Nephron progenitor cell (in vitro differentiated cells): ENCODE measurements around the gene HAO2.

Experiments
- DNase-seq: peaks from one replicate; pipeline ENCODE4 v3.0.0; 2021
- H3K27ac Mint-ChIP-seq: 2 replicates; pipeline ENCODE4 v1.8.0; 2021; ENCODE audit warnings: mild to moderate bottlenecking, moderate library complexity, mixed read lengths
- H3K27me3 Mint-ChIP-seq: 2 replicates; pipeline ENCODE4 v1.8.0; 2021; ENCODE audit warnings: mild to moderate bottlenecking, low read depth, mixed read lengths; ENCODE audit not compliant: poor library complexity
- H3K36me3 Mint-ChIP-seq: 2 replicates; pipeline ENCODE4 v1.8.0; 2021; ENCODE audit warnings: low read depth, mixed read lengths
- H3K4me1 Mint-ChIP-seq: 2 replicates; pipeline ENCODE4 v1.8.0; 2021; ENCODE audit warnings: mixed read lengths
- H3K4me3 Mint-ChIP-seq: 2 replicates; pipeline ENCODE4 v1.8.0; 2021; ENCODE audit warnings: mild to moderate bottlenecking, moderate library complexity, mixed read lengths
- H3K9me3 Mint-ChIP-seq: 2 replicates; pipeline ENCODE4 v1.8.0; 2021; ENCODE audit warnings: mild to moderate bottlenecking, moderate library complexity, mixed read lengths
- TF ChIP-seq, protein P1 (sequence below): fragments of 200-600 bp; sonication (generic); IDR thresholded peaks from 2 replicates; pipeline ENCODE4 v1.5.0; 2021; ENCODE audit warnings: antibody characterized with exemption

The HAO2 gene

DNA sequence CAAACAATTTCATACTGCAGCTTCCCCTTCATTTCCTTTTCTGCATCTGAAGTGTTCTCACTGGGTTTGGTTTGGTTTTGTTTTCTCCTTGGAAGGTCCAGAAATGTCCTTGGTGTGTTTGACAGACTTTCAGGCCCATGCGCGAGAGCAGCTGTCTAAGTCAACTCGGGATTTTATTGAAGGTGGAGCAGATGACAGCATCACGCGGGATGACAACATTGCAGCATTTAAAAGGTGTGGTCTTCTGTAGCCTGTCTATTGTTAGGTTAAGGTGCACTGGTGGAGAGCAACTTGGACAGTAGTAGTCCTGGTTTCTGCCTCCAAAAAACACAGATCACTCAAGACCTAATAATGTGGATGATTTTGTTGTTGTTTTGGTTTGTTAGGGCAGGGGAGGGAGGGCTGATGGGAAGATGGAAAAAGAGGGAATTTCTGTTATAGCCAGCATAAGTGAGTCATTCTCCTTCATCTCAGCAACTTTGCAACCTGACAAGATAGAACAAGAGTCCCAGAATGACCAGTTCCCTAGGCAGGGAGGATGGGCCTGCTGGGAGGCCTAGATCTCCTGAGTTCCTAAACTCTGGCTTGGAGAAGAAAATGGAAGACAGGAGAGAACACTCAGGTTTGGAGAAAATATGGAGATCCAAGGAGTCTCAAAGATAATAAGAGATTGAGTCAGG lies 12.5 kb downstream of the HAO2 start:
- Mint-ChIP-seq H3K4me1 (no peaks in the 10 kb centered on the region), H3K27ac (no peak overlapping the region), H3K36me3 (no peaks in the 10 kb centered on the region), H3K4me3 (no peak overlapping the region), H3K27me3 (peaks cover 6% of the 10 kb centered on the region), H3K9me3 (no peaks in the 10 kb centered on the region)
- DNase-seq, result no peak
- TF ChIP-seq, protein P1, sequence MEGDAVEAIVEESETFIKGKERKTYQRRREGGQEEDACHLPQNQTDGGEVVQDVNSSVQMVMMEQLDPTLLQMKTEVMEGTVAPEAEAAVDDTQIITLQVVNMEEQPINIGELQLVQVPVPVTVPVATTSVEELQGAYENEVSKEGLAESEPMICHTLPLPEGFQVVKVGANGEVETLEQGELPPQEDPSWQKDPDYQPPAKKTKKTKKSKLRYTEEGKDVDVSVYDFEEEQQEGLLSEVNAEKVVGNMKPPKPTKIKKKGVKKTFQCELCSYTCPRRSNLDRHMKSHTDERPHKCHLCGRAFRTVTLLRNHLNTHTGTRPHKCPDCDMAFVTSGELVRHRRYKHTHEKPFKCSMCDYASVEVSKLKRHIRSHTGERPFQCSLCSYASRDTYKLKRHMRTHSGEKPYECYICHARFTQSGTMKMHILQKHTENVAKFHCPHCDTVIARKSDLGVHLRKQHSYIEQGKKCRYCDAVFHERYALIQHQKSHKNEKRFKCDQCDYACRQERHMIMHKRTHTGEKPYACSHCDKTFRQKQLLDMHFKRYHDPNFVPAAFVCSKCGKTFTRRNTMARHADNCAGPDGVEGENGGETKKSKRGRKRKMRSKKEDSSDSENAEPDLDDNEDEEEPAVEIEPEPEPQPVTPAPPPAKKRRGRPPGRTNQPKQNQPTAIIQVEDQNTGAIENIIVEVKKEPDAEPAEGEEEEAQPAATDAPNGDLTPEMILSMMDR, result no peak

DNA sequence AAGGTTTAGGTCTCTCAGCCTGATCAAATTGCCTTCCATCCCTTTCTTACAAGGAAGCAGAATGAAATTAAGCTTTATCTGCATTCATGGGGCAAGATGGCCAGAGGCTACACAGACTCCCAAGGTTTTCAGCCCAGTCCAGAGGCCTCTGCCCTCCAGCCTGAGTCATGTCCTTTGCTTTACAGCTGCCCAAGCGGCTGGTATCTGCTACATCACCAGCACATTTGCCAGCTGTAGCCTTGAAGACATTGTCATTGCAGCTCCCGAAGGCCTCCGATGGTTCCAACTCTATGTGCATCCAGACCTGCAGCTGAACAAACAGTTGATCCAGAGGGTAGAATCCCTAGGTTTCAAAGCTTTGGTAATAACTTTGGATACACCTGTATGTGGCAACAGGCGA lies 16.0 kb downstream of the HAO2 start:
- H3K27me3 Mint-ChIP-seq, result peaks cover 6% of the 10 kb centered on the region
- no peak for DNase-seq
- peaks cover 13% of the 10 kb centered on the region for H3K4me1 Mint-ChIP-seq
- no peaks in the 10 kb centered on the region for H3K36me3 Mint-ChIP-seq
- TF ChIP-seq, protein P1, result no peak
- no peaks in the 10 kb centered on the region for H3K9me3 Mint-ChIP-seq
- no peak overlapping the region for H3K27ac Mint-ChIP-seq
- H3K4me3 Mint-ChIP-seq, result no peak overlapping the region

DNA sequence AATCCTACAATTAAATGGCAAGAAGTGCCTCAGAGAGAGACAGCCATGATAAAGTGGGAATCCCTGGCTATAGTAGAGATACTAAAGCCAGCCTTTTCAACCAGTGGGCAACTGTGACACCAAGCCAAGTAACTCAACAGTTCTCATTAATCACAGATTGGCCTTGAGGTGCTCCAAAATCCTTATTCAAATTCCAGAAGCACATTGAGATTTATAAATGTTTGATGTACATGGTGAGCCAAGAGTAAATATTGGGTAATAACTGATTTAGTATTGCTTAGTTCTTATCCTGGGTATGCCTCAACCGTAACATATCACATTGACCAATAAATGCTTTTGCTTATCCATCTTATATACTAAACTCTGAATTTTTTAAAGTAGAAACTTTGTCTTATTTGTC lies 17.1 kb downstream of the HAO2 start:
- TF ChIP-seq, protein P1, result no peak
- Mint-ChIP-seq H3K9me3 (no peaks in the 10 kb centered on the region), H3K4me3 (no peak overlapping the region), H3K36me3 (no peaks in the 10 kb centered on the region), H3K4me1 (peaks cover 13% of the 10 kb centered on the region), H3K27ac (no peak overlapping the region), H3K27me3 (peaks cover 6% of the 10 kb centered on the region)
- no peak for DNase-seq

DNA sequence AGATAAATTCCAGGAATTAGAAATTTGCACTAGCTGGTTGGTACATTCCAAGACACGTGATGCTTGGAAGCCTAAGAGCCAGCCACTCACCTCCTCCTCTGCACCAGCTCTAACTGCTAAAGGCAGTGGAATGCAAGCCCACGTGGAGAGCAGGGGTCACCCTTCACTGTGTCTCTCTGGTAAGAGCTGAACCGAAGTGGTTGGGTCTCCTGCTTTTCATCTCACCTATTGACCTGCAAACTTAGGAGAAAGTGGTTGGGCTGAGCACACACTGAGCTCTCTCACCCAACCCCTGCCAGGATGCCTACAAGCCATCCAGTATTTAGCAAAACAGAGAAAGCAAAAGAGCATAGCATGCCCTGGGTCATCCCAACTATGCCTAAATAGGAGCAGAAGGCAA lies 19.3 kb downstream of the HAO2 start:
- Mint-ChIP-seq H3K27me3 (peaks cover 11% of the 10 kb centered on the region), H3K36me3 (no peaks in the 10 kb centered on the region), H3K4me1 (peaks cover 13% of the 10 kb centered on the region), H3K4me3 (no peak overlapping the region), H3K27ac (no peak overlapping the region), H3K9me3 (no peaks in the 10 kb centered on the region)
- TF ChIP-seq, protein P1, result no peak
- DNase-seq, result no peak

DNA sequence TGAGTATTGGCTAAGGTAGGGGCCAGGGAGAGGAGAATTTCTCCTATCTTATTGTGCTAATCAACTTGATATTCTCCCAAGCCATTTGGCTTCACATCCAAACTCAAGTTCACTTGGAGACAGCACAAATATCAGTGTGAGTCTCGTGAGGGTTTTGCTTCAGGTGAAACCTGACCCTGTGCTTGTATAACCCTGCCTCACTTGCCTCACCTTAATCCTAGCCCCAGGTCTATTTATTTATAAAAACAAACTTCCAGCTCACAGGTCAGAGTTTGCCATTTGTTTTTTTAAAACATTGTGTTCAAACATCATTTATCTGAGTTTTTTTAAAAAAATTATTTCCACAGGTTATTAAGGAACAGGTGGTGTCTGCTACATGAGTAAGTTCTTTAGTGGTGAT lies 19.9 kb downstream of the HAO2 start:
- no peaks in the 10 kb centered on the region for H3K9me3 Mint-ChIP-seq
- H3K27ac Mint-ChIP-seq, result no peak overlapping the region
- H3K4me1 Mint-ChIP-seq, result peaks cover 13% of the 10 kb centered on the region
- no peaks in the 10 kb centered on the region for H3K36me3 Mint-ChIP-seq
- DNase-seq, result no peak
- peaks cover 17% of the 10 kb centered on the region for H3K27me3 Mint-ChIP-seq
- H3K4me3 Mint-ChIP-seq, result no peak overlapping the region
- TF ChIP-seq, protein P1, result no peak

DNA sequence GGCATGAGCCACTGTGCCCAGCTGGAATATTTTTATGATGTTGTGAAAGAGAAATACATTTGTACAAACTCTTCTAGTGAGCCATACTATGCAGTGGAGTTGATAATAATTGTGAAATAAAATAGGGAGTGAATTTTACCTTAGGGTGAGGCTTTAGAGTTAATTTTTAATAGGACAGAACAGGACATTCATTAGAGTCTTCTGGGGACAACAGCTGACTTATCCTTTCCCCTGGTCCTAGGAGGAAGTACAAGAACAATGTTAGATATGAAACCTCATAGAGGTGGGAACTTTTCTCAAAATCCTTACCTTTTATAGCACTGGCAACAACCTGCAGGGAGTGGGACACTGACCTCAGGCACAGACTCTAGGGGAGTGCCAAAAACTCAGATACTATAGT lies 21.9 kb downstream of the HAO2 start:
- Mint-ChIP-seq H3K27me3 (peaks cover 13% of the 10 kb centered on the region), H3K4me3 (no peak overlapping the region), H3K9me3 (no peaks in the 10 kb centered on the region), H3K27ac (no peak overlapping the region), H3K4me1 (peaks cover 13% of the 10 kb centered on the region), H3K36me3 (no peaks in the 10 kb centered on the region)
- TF ChIP-seq, protein P1, result no peak
- no peak for DNase-seq
